ENCODE data around the gene HIKESHI.
"Not testable (repeated sequence)": the region's sequence is repeated elsewhere in the genome, so short reads cannot be mapped to it uniquely, and the experiment has no call there.

Gene HIKESHI

GRCh38 chr11:86274999-86275398 is 27.0 kb upstream of the HIKESHI start:
- Histone ChIP-seq H3K4me3 (ENCODE audit: low read length in 2 of 2) (no peak overlapping the region), H3K4me1 (ENCODE audit: control insufficient read depth, insufficient read depth, low read length) (no peaks in the 10 kb centered on the region), H3K9me3 (ENCODE audit: control insufficient read depth in 2 of 2, low read length in 2 of 2) (no peaks in the 10 kb centered on the region), H3K27ac (ENCODE audit: low read length) (no peak overlapping the region), H3K9ac (ENCODE audit: low read length in 2 of 2) (no peak overlapping the region), H3K36me3 (ENCODE audit: control insufficient read depth in 2 of 2, insufficient read depth in 2 of 2, low read length in 2 of 2) (peaks cover 0 to 13% of the 10 kb centered on the region in 2 donors), H3K27me3 (ENCODE audit: control insufficient read depth in 1 of 2, insufficient read depth in 2 of 2, low read length in 2 of 2) (no peaks in the 10 kb centered on the region)

- H3K9ac ChIP-seq (ENCODE audit: low read length in 2 of 2) = no peak overlapping the region
- H3K36me3 ChIP-seq (ENCODE audit: control insufficient read depth in 2 of 2, insufficient read depth in 2 of 2, low read length in 2 of 2) = peaks cover 0 to 20% of the 10 kb centered on the region in 2 donors
- no peaks in the 10 kb centered on the region for H3K27me3 ChIP-seq (ENCODE audit: control insufficient read depth in 1 of 2, insufficient read depth in 2 of 2, low read length in 2 of 2)
- H3K4me3 ChIP-seq (ENCODE audit: low read length in 2 of 2) = no peak overlapping the region
- no peaks in the 10 kb centered on the region for H3K9me3 ChIP-seq (ENCODE audit: control insufficient read depth in 2 of 2, low read length in 2 of 2)
- no peak overlapping the region for H3K27ac ChIP-seq (ENCODE audit: low read length)
- no peaks in the 10 kb centered on the region for H3K4me1 ChIP-seq (ENCODE audit: control insufficient read depth, insufficient read depth, low read length)
These were observed 26.3 kb upstream of the HIKESHI start for GRCh38 chr11:86275493-86276370.

GRCh38 chr11:86277741-86278140 is 24.3 kb upstream of the HIKESHI start:
- Histone ChIP-seq H3K9me3 (ENCODE audit: control insufficient read depth in 2 of 2, low read length in 2 of 2) (no peaks in the 10 kb centered on the region), H3K4me3 (ENCODE audit: low read length in 2 of 2) (no peak overlapping the region), H3K9ac (ENCODE audit: low read length in 2 of 2) (no peak overlapping the region), H3K36me3 (ENCODE audit: control insufficient read depth in 2 of 2, insufficient read depth in 2 of 2, low read length in 2 of 2) (peaks cover 0 to 21% of the 10 kb centered on the region in 2 donors), H3K4me1 (ENCODE audit: control insufficient read depth, insufficient read depth, low read length) (no peaks in the 10 kb centered on the region), H3K27me3 (ENCODE audit: control insufficient read depth in 1 of 2, insufficient read depth in 2 of 2, low read length in 2 of 2) (no peaks in the 10 kb centered on the region), H3K27ac (ENCODE audit: low read length) (no peak overlapping the region)

GRCh38 chr11:86278226-86278625 is 23.8 kb upstream of the HIKESHI start:
- Histone ChIP-seq H3K9me3 (ENCODE audit: control insufficient read depth in 2 of 2, low read length in 2 of 2) (no peaks in the 10 kb centered on the region), H3K9ac (ENCODE audit: low read length in 2 of 2) (no peak overlapping the region), H3K36me3 (ENCODE audit: control insufficient read depth in 2 of 2, insufficient read depth in 2 of 2, low read length in 2 of 2) (peaks cover 0 to 21% of the 10 kb centered on the region in 2 donors), H3K4me3 (ENCODE audit: low read length in 2 of 2) (no peak overlapping the region), H3K4me1 (ENCODE audit: control insufficient read depth, insufficient read depth, low read length) (no peaks in the 10 kb centered on the region), H3K27ac (ENCODE audit: low read length) (no peak overlapping the region), H3K27me3 (ENCODE audit: control insufficient read depth in 1 of 2, insufficient read depth in 2 of 2, low read length in 2 of 2) (no peaks in the 10 kb centered on the region)

- Histone ChIP-seq H3K36me3 (ENCODE audit: control insufficient read depth in 2 of 2, insufficient read depth in 2 of 2, low read length in 2 of 2) (peaks cover 7 to 30% of the 10 kb centered on the region in 2 donors), H3K9me3 (ENCODE audit: control insufficient read depth in 2 of 2, low read length in 2 of 2) (no peaks in the 10 kb centered on the region), H3K27me3 (ENCODE audit: control insufficient read depth in 1 of 2, insufficient read depth in 2 of 2, low read length in 2 of 2) (no peaks in the 10 kb centered on the region), H3K4me3 (ENCODE audit: low read length in 2 of 2) (no peak overlapping the region), H3K9ac (ENCODE audit: low read length in 2 of 2) (no peak overlapping the region), H3K4me1 (ENCODE audit: control insufficient read depth, insufficient read depth, low read length) (no peaks in the 10 kb centered on the region), H3K27ac (ENCODE audit: low read length) (no peak overlapping the region)
These were observed 22.3 kb upstream of the HIKESHI start for GRCh38 chr11:86279747-86280146.

GRCh38 chr11:86287468-86287796 is 14.6 kb upstream of the HIKESHI start:
- peaks cover 7 to 10% of the 10 kb centered on the region in 2 donors for H3K36me3 ChIP-seq (ENCODE audit: control insufficient read depth in 2 of 2, insufficient read depth in 2 of 2, low read length in 2 of 2)
- no peaks in the 10 kb centered on the region for H3K4me1 ChIP-seq (ENCODE audit: control insufficient read depth, insufficient read depth, low read length)
- H3K27ac ChIP-seq (ENCODE audit: low read length) = no peak overlapping the region
- H3K27me3 ChIP-seq (ENCODE audit: control insufficient read depth in 1 of 2, insufficient read depth in 2 of 2, low read length in 2 of 2) = no peaks in the 10 kb centered on the region
- no peak overlapping the region for H3K4me3 ChIP-seq (ENCODE audit: low read length in 2 of 2)
- H3K9me3 ChIP-seq (ENCODE audit: control insufficient read depth in 2 of 2, low read length in 2 of 2) = no peaks in the 10 kb centered on the region
- H3K9ac ChIP-seq (ENCODE audit: low read length in 2 of 2) = no peak overlapping the region

- no peak overlapping the region for H3K9ac ChIP-seq (ENCODE audit: low read length in 2 of 2)
- H3K4me3 ChIP-seq (ENCODE audit: low read length in 2 of 2) = no peak overlapping the region
- no peaks in the 10 kb centered on the region for H3K27me3 ChIP-seq (ENCODE audit: control insufficient read depth in 1 of 2, insufficient read depth in 2 of 2, low read length in 2 of 2)
- peaks cover 6 to 9% of the 10 kb centered on the region in 2 donors for H3K36me3 ChIP-seq (ENCODE audit: control insufficient read depth in 2 of 2, insufficient read depth in 2 of 2, low read length in 2 of 2)
- no peak overlapping the region for H3K27ac ChIP-seq (ENCODE audit: low read length)
- H3K4me1 ChIP-seq (ENCODE audit: control insufficient read depth, insufficient read depth, low read length) = no peaks in the 10 kb centered on the region
- no peaks in the 10 kb centered on the region for H3K9me3 ChIP-seq (ENCODE audit: control insufficient read depth in 2 of 2, low read length in 2 of 2)
These were observed 13.1 kb upstream of the HIKESHI start for GRCh38 chr11:86288776-86289507.

- not testable (repeated sequence) for H3K4me1 ChIP-seq (ENCODE audit: control insufficient read depth, insufficient read depth, low read length); H3K27ac ChIP-seq (ENCODE audit: low read length); H3K27me3 ChIP-seq (ENCODE audit: control insufficient read depth in 1 of 2, insufficient read depth in 2 of 2, low read length in 2 of 2); H3K4me3 ChIP-seq (ENCODE audit: low read length in 2 of 2); H3K9ac ChIP-seq (ENCODE audit: low read length in 2 of 2); H3K36me3 ChIP-seq (ENCODE audit: control insufficient read depth in 2 of 2, insufficient read depth in 2 of 2, low read length in 2 of 2); H3K9me3 ChIP-seq (ENCODE audit: control insufficient read depth in 2 of 2, low read length in 2 of 2)
These were observed 12.3 kb upstream of the HIKESHI start for GRCh38 chr11:86289508-86290280.

GRCh38 chr11:86291466-86292262 is 10.4 kb upstream of the HIKESHI start:
- Histone ChIP-seq H3K4me3 (ENCODE audit: low read length in 2 of 2) (no peak overlapping the region), H3K27ac (ENCODE audit: low read length) (no peak overlapping the region), H3K27me3 (ENCODE audit: control insufficient read depth in 1 of 2, insufficient read depth in 2 of 2, low read length in 2 of 2) (no peaks in the 10 kb centered on the region)

More at GRCh38 chr11:86291466-86292262, 10.4 kb upstream of the HIKESHI start:
- H3K36me3 ChIP-seq (ENCODE audit: control insufficient read depth in 2 of 2, insufficient read depth in 2 of 2, low read length in 2 of 2) = no peaks in the 10 kb centered on the region
- H3K9me3 ChIP-seq (ENCODE audit: control insufficient read depth in 2 of 2, low read length in 2 of 2) = no peaks in the 10 kb centered on the region
- no peak overlapping the region for H3K9ac ChIP-seq (ENCODE audit: low read length in 2 of 2)
- no peaks in the 10 kb centered on the region for H3K4me1 ChIP-seq (ENCODE audit: control insufficient read depth, insufficient read depth, low read length)
